Urinary bladder (tissue), 4 donors: ENCODE results near the gene CMTM7. TPM values are rescaled to one million over a fixed set of nuclear protein-coding genes. Genes with fewer than 3 reads are reported as not detected.
"Not testable (repeated sequence)": the region's sequence is repeated elsewhere in the genome, so short reads cannot be mapped to it uniquely, and the experiment has no call there.

Experiments used
- DNase-seq: peaks from one replicate; pipeline ENCODE4 v3.0.0-alpha.2; 2015; ENCODE audit errors: extremely low spot score
- H3K27ac ChIP-seq: one replicate; pipeline ENCODE4 v1.5.1; 2013; ENCODE audit warnings: low read depth, mild to moderate bottlenecking, moderate library complexity
- H3K36me3 ChIP-seq: one replicate; pipeline ENCODE4 v1.6.1; 2013; ENCODE audit warnings: mild to moderate bottlenecking, moderate library complexity; ENCODE audit not compliant: insufficient read depth
- H3K4me1 ChIP-seq: one replicate; pipeline ENCODE4 v1.6.1; 2013; ENCODE audit warnings: mild to moderate bottlenecking, moderate library complexity; ENCODE audit not compliant: insufficient read depth
- H3K4me3 ChIP-seq: one replicate; pipeline ENCODE4 v1.5.1; 2013; ENCODE audit warnings: low read depth, low read length
- WGBS: extraction: QIAGEN DNeasy Blood & Tissue Kit; methylation state at CpG from one replicate; pipeline ENCODE4 v1.1.7; 2013; 5-methylcytosine and 5-hydroxymethylcytosine counted together
- polyA plus RNA-seq: library from polyadenylated mRNA; stranded (reverse); fragments of 200-250 nt; gene quantifications from one replicate; pipeline ENCODE4 v1.2.3, GENCODE V29; 2013
- total RNA-seq: library from RNA; depleted of rRNA; stranded (reverse); fragments of >200 nt; gene quantifications from one replicate; pipeline ENCODE4 v1.2.3, GENCODE V29; 2014
- donor health status: healthy with polysubstance abuse.
- donor health status: healthy.

Gene CMTM7
- total and polyA plus RNA-seq, 2 donors = 8.7 to 18.2 TPM

- 86% methylated on average over 5 of the region's 5 CpGs for WGBS
- H3K4me3 ChIP-seq = no peak overlapping the region
- H3K36me3 ChIP-seq = no peaks in the 10 kb centered on the region
- DNase-seq = no peak
- H3K4me1 ChIP-seq = no peaks in the 10 kb centered on the region
- no peak overlapping the region for H3K27ac ChIP-seq
These were observed 39.2 kb downstream of the CMTM7 start for GRCh38 chr3:32430900-32431299.

GRCh38 chr3:32431481-32431880 is 39.8 kb downstream of the CMTM7 start:
- WGBS = 97% methylated on average over 3 of the region's 3 CpGs
- DNase-seq = no peak
- Histone ChIP-seq H3K36me3 (no peaks in the 10 kb centered on the region), H3K27ac (no peak overlapping the region), H3K4me1 (no peaks in the 10 kb centered on the region), H3K4me3 (no peak overlapping the region)

- no peak overlapping the region for H3K27ac ChIP-seq
- no peak for DNase-seq
- no peaks in the 10 kb centered on the region for H3K36me3 ChIP-seq
- no peaks in the 10 kb centered on the region for H3K4me1 ChIP-seq
- WGBS = 96% methylated on average over 6 of the region's 6 CpGs
- no peak overlapping the region for H3K4me3 ChIP-seq
These were observed 40.5 kb downstream of the CMTM7 start for GRCh38 chr3:32432045-32432710.

- H3K4me1 ChIP-seq = no peaks in the 10 kb centered on the region
- H3K27ac ChIP-seq = no peak overlapping the region
- no peak overlapping the region for H3K4me3 ChIP-seq
- H3K36me3 ChIP-seq = no peaks in the 10 kb centered on the region
- DNase-seq = no peak
- 92% methylated on average over 12 of the region's 12 CpGs for WGBS
These were observed 41.3 kb downstream of the CMTM7 start for GRCh38 chr3:32432711-32433530.

GRCh38 chr3:32434206-32434605 is 42.6 kb downstream of the CMTM7 start:
- Histone ChIP-seq H3K4me3 (no peak overlapping the region), H3K27ac (no peak overlapping the region), H3K4me1 (no peaks in the 10 kb centered on the region), H3K36me3 (no peaks in the 10 kb centered on the region)
- WGBS = 98% methylated on average over 4 of the region's 4 CpGs
- DNase-seq = no peak

GRCh38 chr3:32435911-32436815 is 44.5 kb downstream of the CMTM7 start:
- no peak for DNase-seq
- WGBS = 75% methylated on average over 4 of the region's 4 CpGs
- H3K27ac ChIP-seq = no peak overlapping the region

GRCh38 chr3:32436816-32437189 is 45.1 kb downstream of the CMTM7 start:
- Histone ChIP-seq H3K36me3 (no peaks in the 10 kb centered on the region), H3K4me3 (no peak overlapping the region), H3K4me1 (no peaks in the 10 kb centered on the region), H3K27ac (no peak overlapping the region)
- WGBS = 95% methylated on average over 4 of the region's 4 CpGs
- no peak for DNase-seq

More at GRCh38 chr3:32435911-32436815, 44.5 kb downstream of the CMTM7 start:
- H3K4me1 ChIP-seq = no peaks in the 10 kb centered on the region
- H3K36me3 ChIP-seq = no peaks in the 10 kb centered on the region
- H3K4me3 ChIP-seq = no peak overlapping the region

- Histone ChIP-seq H3K27ac (no peak overlapping the region), H3K36me3 (no peaks in the 10 kb centered on the region), H3K4me1 (no peaks in the 10 kb centered on the region), H3K4me3 (no peak overlapping the region)
- DNase-seq = no peak
- 86% methylated on average over 7 of the region's 7 CpGs for WGBS
These were observed 46.2 kb downstream of the CMTM7 start for GRCh38 chr3:32437896-32438295.

- WGBS = 73% methylated on average over 10 of the region's 10 CpGs
- Histone ChIP-seq H3K4me3 (no peak overlapping the region), H3K36me3 (no peaks in the 10 kb centered on the region), H3K4me1 (no peaks in the 10 kb centered on the region), H3K27ac (no peak overlapping the region)
- DNase-seq = no peak
These were observed 47.1 kb downstream of the CMTM7 start for GRCh38 chr3:32438596-32439344.

GRCh38 chr3:32439421-32439820 is 47.8 kb downstream of the CMTM7 start:
- H3K4me1 ChIP-seq, DNase-seq, H3K4me3 ChIP-seq, H3K36me3 ChIP-seq, H3K27ac ChIP-seq: not testable (repeated sequence)
- 97% methylated on average over 4 of the region's 4 CpGs for WGBS

- Histone ChIP-seq H3K4me3 (no peak overlapping the region), H3K4me1 (no peaks in the 10 kb centered on the region), H3K36me3 (no peaks in the 10 kb centered on the region), H3K27ac (no peak overlapping the region)
- WGBS = 85% methylated on average over 10 of the region's 10 CpGs
- no peak for DNase-seq
These were observed 49.1 kb downstream of the CMTM7 start for GRCh38 chr3:32440611-32441350.

- Histone ChIP-seq H3K4me3 (no peak overlapping the region), H3K4me1 (no peaks in the 10 kb centered on the region), H3K27ac (no peak overlapping the region), H3K36me3 (no peaks in the 10 kb centered on the region)
- no peak for DNase-seq
- 96% methylated on average over 3 of the region's 3 CpGs for WGBS
These were observed 51.1 kb downstream of the CMTM7 start for GRCh38 chr3:32442766-32443165.
